AG10803 (cell line): Measurements from ENCODE around the gene DRD2.

Experiments
- DNase-seq: peaks from one replicate; pipeline ENCODE4 v3.0.0; 2010; ENCODE audit warnings: low read depth
- H3K4me3 ChIP-seq: 2 replicates; pipeline ENCODE4 v1.5.1; 2011; ENCODE audit warnings: mild to moderate bottlenecking, low read length, control low read depth
- TF ChIP-seq, protein P1 (sequence below): conservative IDR thresholded peaks from 2 replicates; pipeline ENCODE4 v1.5.1; 2011; ENCODE audit warnings: mild to moderate bottlenecking, low read length, control low read depth, inconsistent platforms

DRD2 gene

DNA sequence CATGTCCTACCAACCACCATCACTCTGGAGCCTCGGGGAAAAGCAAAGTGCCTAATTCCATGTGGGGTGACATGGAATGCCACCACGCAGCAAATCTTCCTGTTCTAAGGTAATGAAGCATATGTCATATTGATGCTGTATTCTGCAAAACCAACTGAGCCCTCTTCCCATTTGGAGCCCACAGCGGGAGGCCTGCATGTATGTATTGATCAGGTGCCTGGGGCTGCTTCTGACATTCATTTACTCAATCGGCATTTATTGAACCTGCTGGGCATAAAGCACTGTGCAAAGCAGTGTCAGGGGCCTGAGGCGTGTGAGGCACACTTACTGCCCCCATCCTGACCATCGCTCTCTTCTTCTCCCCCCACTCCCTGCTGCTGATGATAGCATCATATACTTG lies 48.5 kb downstream of the DRD2 start:
- no peak for DNase-seq
- no peak overlapping the region for H3K4me3 ChIP-seq
- TF ChIP-seq, protein P1, sequence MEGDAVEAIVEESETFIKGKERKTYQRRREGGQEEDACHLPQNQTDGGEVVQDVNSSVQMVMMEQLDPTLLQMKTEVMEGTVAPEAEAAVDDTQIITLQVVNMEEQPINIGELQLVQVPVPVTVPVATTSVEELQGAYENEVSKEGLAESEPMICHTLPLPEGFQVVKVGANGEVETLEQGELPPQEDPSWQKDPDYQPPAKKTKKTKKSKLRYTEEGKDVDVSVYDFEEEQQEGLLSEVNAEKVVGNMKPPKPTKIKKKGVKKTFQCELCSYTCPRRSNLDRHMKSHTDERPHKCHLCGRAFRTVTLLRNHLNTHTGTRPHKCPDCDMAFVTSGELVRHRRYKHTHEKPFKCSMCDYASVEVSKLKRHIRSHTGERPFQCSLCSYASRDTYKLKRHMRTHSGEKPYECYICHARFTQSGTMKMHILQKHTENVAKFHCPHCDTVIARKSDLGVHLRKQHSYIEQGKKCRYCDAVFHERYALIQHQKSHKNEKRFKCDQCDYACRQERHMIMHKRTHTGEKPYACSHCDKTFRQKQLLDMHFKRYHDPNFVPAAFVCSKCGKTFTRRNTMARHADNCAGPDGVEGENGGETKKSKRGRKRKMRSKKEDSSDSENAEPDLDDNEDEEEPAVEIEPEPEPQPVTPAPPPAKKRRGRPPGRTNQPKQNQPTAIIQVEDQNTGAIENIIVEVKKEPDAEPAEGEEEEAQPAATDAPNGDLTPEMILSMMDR, result no peak

DNA sequence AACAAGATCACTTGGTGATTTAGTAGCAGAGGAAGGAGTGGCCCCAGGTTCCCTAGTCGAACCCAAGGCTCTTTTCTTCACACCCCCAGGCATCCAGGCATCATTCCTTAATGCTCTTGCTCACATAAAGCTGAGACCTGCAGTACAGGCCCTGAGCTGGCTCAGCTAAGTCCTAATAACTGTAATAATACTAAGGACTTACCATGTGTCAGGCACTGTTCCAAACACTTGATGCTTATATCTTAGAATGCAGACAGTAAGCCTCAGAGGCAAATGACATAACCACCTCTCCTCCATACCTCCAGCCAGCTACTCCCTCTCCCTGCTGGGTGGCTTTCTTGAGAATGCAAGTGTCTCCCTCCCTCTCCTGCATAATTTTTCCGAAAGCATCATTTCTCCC lies 54.4 kb downstream of the DRD2 start:
- no peak overlapping the region for H3K4me3 ChIP-seq

DNA sequence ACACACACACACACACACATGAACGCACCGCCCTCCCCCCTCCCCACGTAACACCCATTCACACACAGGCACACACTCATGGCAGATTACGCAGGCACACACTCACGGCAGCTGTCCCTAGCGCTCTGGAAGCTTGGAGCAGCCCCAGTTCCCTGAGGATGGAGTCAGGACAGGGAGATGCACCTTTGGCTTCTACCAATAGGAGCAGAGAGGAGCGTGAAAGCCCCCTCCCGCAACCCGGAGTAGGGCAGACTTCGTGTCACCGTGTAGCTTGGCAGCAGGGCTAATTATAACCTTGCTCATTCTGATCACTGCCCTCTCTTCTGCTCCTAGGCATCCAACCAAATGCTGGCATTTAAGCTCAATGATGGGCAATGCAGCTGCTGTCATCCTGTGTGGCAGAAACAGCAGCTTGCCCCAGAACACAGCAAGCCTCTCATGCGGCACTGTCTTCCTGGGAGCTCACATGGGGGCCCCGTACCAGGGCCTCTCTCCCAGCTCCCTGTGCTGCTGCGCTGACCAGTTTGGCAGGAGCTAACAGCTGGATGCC lies 55.7 kb downstream of the DRD2 start:
- DNase-seq, result no peak
- no peak overlapping the region for H3K4me3 ChIP-seq
- TF ChIP-seq, protein P1, result no peak

More for the DNA sequence above, 54.4 kb downstream of the DRD2 start:
- DNase-seq, result no peak
- TF ChIP-seq, protein P1, result no peak

DNA sequence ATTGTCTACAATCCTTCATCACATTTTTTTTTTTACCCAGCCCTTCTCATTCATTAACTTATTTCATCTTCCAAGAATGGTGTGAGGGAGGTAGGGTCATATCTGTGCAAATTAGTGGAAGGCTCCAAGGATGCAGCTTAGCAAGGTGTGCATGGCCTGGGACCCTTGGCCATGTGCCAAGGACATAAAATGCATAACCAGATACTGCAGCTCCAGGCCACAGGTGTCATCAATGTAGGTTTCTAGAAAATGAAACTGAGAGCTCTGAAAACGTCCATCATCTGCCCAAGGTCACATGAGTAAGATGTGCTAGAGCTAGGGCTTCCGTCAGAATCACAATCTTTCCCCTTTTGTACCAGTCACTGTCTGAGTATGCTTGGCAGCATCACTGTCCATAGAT lies 57.8 kb downstream of the DRD2 start:
- TF ChIP-seq, protein P1, result no peak
- no peak for DNase-seq
- no peak overlapping the region for H3K4me3 ChIP-seq

DNA sequence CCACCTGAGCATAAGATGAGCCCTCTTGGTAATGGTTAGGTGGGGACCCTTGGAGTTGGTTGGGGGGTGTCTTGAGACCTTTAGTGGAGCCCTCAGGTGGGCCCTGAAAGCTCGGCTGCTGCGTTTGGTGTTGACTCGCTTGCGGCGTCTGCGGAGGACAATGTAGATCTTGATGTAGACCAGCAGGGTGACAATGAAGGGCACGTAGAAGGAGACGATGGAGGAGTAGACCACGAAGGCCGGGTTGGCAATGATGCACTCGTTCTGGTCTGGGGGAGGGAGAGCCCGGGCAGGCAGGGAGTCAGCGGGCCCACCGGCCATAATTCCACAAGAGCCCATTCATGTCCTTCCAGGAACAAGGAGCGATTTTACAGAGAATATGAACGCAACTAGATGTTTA lies 59.9 kb downstream of the DRD2 start:
- DNase-seq, result no peak
- TF ChIP-seq, protein P1, result no peak
- H3K4me3 ChIP-seq, result no peak overlapping the region

DNA sequence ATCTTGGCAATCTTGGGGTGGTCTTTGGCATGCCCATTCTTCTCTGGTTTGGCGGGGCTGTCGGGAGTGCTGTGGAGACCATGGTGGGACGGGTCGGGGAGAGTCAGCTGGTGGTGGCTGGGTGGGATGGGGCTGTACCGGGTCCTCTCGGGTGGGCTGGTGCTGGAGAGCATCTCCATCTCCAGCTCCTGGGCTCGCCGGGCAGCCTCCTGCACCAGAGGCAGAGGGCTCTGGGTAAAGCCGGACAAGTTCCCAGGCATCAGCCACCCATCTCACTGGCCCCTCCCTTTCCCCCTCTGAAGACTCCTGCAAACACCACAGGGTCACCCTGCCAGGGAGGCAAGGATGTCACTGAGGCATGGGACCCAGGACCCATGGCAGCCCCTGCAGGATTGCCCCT lies 62.5 kb downstream of the DRD2 start:
- TF ChIP-seq, protein P1, result no peak
- no peak for DNase-seq
- H3K4me3 ChIP-seq, result no peak overlapping the region

DNA sequence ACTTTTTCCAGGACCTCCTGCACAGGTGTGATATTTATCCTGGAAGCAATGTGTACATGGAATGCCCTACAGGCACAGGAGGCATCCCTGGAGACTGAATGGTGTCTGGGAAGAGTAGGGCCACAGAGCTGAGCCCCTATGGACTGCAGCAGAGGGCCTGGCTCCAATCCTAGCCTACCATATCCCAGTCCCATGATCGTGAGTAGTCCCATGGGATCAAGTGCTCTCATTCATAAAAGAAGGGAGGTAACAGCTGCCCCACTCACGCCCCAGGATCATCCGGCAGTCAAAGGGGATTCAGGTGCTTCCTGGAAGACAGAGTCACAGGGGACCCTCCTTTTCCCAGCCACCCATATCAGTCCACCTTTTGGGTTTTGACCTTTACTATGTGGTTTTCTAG lies 63.7 kb downstream of the DRD2 start:
- no peak for DNase-seq
- TF ChIP-seq, protein P1, result no peak

More for the DNA sequence above, 63.7 kb downstream of the DRD2 start:
- no peak overlapping the region for H3K4me3 ChIP-seq
